ENCODE results near the gene EDIL3. TPM values are rescaled to one million over a fixed set of nuclear protein-coding genes. Genes with fewer than 3 reads are reported as not detected.

The EDIL3 gene
- total and polyA plus RNA-seq, 2 of the 8 experiments (the other 6 are each of a cell fraction or from before 2014, with no cell fraction given), result 14.7 to 47.2 TPM

- no peak overlapping the region for H4K91ac ChIP-seq (replicated peaks; ENCODE audit: insufficient read length, low read length)
- no peaks in the 10 kb centered on the region for H3K79me1 ChIP-seq (ENCODE audit: low read depth, low read length)
- no peaks in the 10 kb centered on the region for H3K27me3 ChIP-seq (replicated peaks in 1 of 4; ENCODE audit: control insufficient read depth in 3 of 4, extremely low read depth in 1 of 4, insufficient read depth in 3 of 4, low read length in 3 of 4)
- peak overlapping the region; percentile 42; the same call in 1 of the 2 replicates for H2AFZ ChIP-seq (ENCODE audit: low read length)
- WGBS, 2 experiments (ENCODE audit: extremely low coverage in 1 of 2, insufficient coverage in 1 of 2, insufficient read length in 1 of 2, insufficient replicate concordance in 2 of 2, low coverage in 1 of 2, low lambda C conversion rate in 2 of 2, missing lambda C conversion rate in 1 of 2), result 81% methylated on average over 4 of the region's 4 CpGs; no CpG with 5 or more reads in 1 of the 2 experiments
- no peak overlapping the region for H3K27ac ChIP-seq (ENCODE audit: low read depth, low read length)
- no peaks in the 10 kb centered on the region for H3K79me2 ChIP-seq (ENCODE audit: control insufficient read depth in 1 of 2, insufficient read depth in 2 of 2, low read length in 2 of 2)
- H3K18ac ChIP-seq (ENCODE audit: extremely low read depth, low read length), result no peak overlapping the region
- ChIA-PET CTCF (ENCODE audit: partially characterized antibody) (interaction anchor here (0.6 to 7.9 kb wide), 2 partner anchors 10 to 37 kb away, joined by 3 to 74 read pairs; no protein-coding TSS in a partner anchor), POLR2A (ENCODE audit: partially characterized antibody) (no interaction called here)
- H4K5ac ChIP-seq (ENCODE audit: insufficient read length, low read depth, low read length), result no peak overlapping the region
- H3K56ac ChIP-seq (replicated peaks; ENCODE audit: insufficient read length, low read depth, low read length), result no peak overlapping the region
- no peaks in the 10 kb centered on the region for H3K36me3 ChIP-seq (ENCODE audit: control insufficient read depth in 2 of 4, insufficient read depth in 4 of 4, low read length in 3 of 4)
- H2AK5ac ChIP-seq (ENCODE audit: low read depth, low read length), result no peak overlapping the region
- H3K4me2 ChIP-seq (ENCODE audit: insufficient read depth in 1 of 2, low read depth in 2 of 2, low read length in 2 of 2), result no peak overlapping the region
- H2BK20ac ChIP-seq (ENCODE audit: low read length), result no peak overlapping the region
- no peak overlapping the region for H2BK120ac ChIP-seq (replicated peaks; ENCODE audit: low read depth, low read length)
- no peak overlapping the region for H3K4ac ChIP-seq (replicated peaks; ENCODE audit: insufficient read length, low read depth, low read length)
- H4K20me1 ChIP-seq (replicated peaks in 1 of 2; ENCODE audit: control insufficient read depth in 1 of 2, insufficient read depth in 2 of 2, low read length in 2 of 2), result no peaks in the 10 kb centered on the region
- no peaks in the 10 kb centered on the region for H3K9me3 ChIP-seq (ENCODE audit: insufficient read depth in 2 of 2, low read depth in 1 of 2, low read length in 1 of 2)
- H3K4me1 ChIP-seq (replicated peaks in 1 of 4; ENCODE audit: control insufficient read depth in 3 of 4, insufficient read depth in 4 of 4, low read length in 3 of 4), result peaks cover 0 to 3% (median 0%) of the 10 kb centered on the region in 4 experiments; a peak in 1 of 7 replicates
- H2BK15ac ChIP-seq (ENCODE audit: low read length), result no peak overlapping the region
- H3K4me3 ChIP-seq (ENCODE audit: extremely low read depth in 1 of 4, insufficient read depth in 2 of 4, low read depth in 3 of 4, low read length in 4 of 4), result no peak overlapping the region
- no peak overlapping the region for H3K9ac ChIP-seq (replicated peaks in 1 of 4; ENCODE audit: extremely low read depth in 1 of 4, low read depth in 3 of 4, low read length in 3 of 4)
- no peak overlapping the region for H4K8ac ChIP-seq (ENCODE audit: extremely low read depth, insufficient read depth, low read length)
- no peak overlapping the region for H2BK12ac ChIP-seq (ENCODE audit: low read depth, low read length)
- no peak overlapping the region for H3K23ac ChIP-seq (ENCODE audit: insufficient read length)
- no peaks in the 10 kb centered on the region for H3K23me2 ChIP-seq (ENCODE audit: low read depth, low read length)
- no peak for DNase-seq (ENCODE audit: low read depth in 1 of 2, low spot score in 2 of 2)
- no peak overlapping the region for H2BK5ac ChIP-seq (ENCODE audit: low read depth, low read length)
- no peak overlapping the region for H3K14ac ChIP-seq (ENCODE audit: insufficient read length)
- no peak for FAIRE-seq
- TF ChIP-seq POU5F1 (IDR thresholded peaks at IDR 0.05; ENCODE audit: low read depth, low read length) (no peak), JUN (IDR thresholded peaks at IDR 0.05; ENCODE audit: low read depth, low read length) (no peak), CTCF (IDR thresholded peaks at IDR 0.05; ENCODE audit: control extremely low read depth in 1 of 3, insufficient read depth in 1 of 3, low read depth in 1 of 3, low read length in 3 of 3) (no peak), POLR2A (IDR thresholded peaks at IDR 0.05; ENCODE audit: control extremely low read depth in 1 of 2, low read depth in 2 of 2, low read length in 2 of 2) (no peak), RXRA (IDR thresholded peaks at IDR 0.05; ENCODE audit: insufficient read depth, low read depth, low read length) (no peak), TCF12 (IDR thresholded peaks at IDR 0.05; ENCODE audit: low read depth, low read length) (no peak), RBBP5 (IDR thresholded peaks at IDR 0.05; ENCODE audit: borderline replicate concordance, low read depth, low read length) (no peak), JUND (IDR thresholded peaks at IDR 0.05; ENCODE audit: low read length) (no peak), RNF2 (IDR thresholded peaks at IDR 0.05; ENCODE audit: borderline replicate concordance, low read depth, low read length, missing control alignments, poor library complexity, severe bottlenecking) (no peak), POLR2AphosphoS5 (IDR thresholded peaks at IDR 0.05; ENCODE audit: low read depth, low read length) (no peak), MAFK (IDR thresholded peaks at IDR 0.05; ENCODE audit: low read depth, low read length) (no peak)
These were observed 467.3 kb downstream of the EDIL3 start for GRCh38 chr5:83917261-83917908.

All from H1 (cell line).